OCI-M1 (cell line): ENCODE results near the gene MRC1.

Experiments used
- DNase-seq: peaks from one replicate; lab custom pipeline; 2025; lab: John Stamatoyannopoulos, UW

MRC1 gene

GRCh38 chr10:17795813-17796594 is 13.1 kb upstream of the MRC1 start:
- DNase-seq: no peak

GRCh38 chr10:17801507-17801906 is 7.6 kb upstream of the MRC1 start:
- peak; percentile 7 for DNase-seq

GRCh38 chr10:17802350-17802749 is 6.8 kb upstream of the MRC1 start:
- no peak for DNase-seq

GRCh38 chr10:17802976-17803375 is 6.2 kb upstream of the MRC1 start:
- no peak for DNase-seq

- peak; percentile 16 for DNase-seq
Measured at GRCh38 chr10:17805330-17805729, 3.8 kb upstream of the MRC1 start.

- peak; percentile 57 for DNase-seq
Measured at GRCh38 chr10:17805921-17806577, 3.1 kb upstream of the MRC1 start.

GRCh38 chr10:17811146-17811865 is 2.2 kb downstream of the MRC1 start:
- DNase-seq: no peak

- no peak for DNase-seq
Measured at GRCh38 chr10:17814973-17815372, 5.8 kb downstream of the MRC1 start.

- DNase-seq: no peak
Measured at GRCh38 chr10:17816199-17816598, 7.1 kb downstream of the MRC1 start.

- no peak for DNase-seq
Measured at GRCh38 chr10:17817316-17817715, 8.2 kb downstream of the MRC1 start.

- DNase-seq: no peak
Measured at GRCh38 chr10:17817790-17818189, 8.6 kb downstream of the MRC1 start.

GRCh38 chr10:17819836-17820235 is 10.7 kb downstream of the MRC1 start:
- no peak for DNase-seq

GRCh38 chr10:17820943-17821342 is 11.8 kb downstream of the MRC1 start:
- DNase-seq: no peak

- DNase-seq: no peak
Measured at GRCh38 chr10:17821893-17822292, 12.7 kb downstream of the MRC1 start.

GRCh38 chr10:17831341-17831740 is 22.2 kb downstream of the MRC1 start:
- peak; percentile 44 for DNase-seq

- DNase-seq: no peak
Measured at GRCh38 chr10:17831896-17832295, 22.7 kb downstream of the MRC1 start.

- DNase-seq: no peak
Measured at GRCh38 chr10:17833656-17834055, 24.5 kb downstream of the MRC1 start.

- DNase-seq: no peak
Measured at GRCh38 chr10:17835688-17836087, 26.5 kb downstream of the MRC1 start.

- DNase-seq: peak; percentile 54
Measured at GRCh38 chr10:17836942-17837341, 27.8 kb downstream of the MRC1 start.

- no peak for DNase-seq
Measured at GRCh38 chr10:17838080-17838648, 29.0 kb downstream of the MRC1 start.

- DNase-seq: no peak
Measured at GRCh38 chr10:17841050-17841449, 31.9 kb downstream of the MRC1 start.

GRCh38 chr10:17842641-17843040 is 33.5 kb downstream of the MRC1 start:
- no peak for DNase-seq
